Measurements from ENCODE around the gene DHRS7B.

DNA sequence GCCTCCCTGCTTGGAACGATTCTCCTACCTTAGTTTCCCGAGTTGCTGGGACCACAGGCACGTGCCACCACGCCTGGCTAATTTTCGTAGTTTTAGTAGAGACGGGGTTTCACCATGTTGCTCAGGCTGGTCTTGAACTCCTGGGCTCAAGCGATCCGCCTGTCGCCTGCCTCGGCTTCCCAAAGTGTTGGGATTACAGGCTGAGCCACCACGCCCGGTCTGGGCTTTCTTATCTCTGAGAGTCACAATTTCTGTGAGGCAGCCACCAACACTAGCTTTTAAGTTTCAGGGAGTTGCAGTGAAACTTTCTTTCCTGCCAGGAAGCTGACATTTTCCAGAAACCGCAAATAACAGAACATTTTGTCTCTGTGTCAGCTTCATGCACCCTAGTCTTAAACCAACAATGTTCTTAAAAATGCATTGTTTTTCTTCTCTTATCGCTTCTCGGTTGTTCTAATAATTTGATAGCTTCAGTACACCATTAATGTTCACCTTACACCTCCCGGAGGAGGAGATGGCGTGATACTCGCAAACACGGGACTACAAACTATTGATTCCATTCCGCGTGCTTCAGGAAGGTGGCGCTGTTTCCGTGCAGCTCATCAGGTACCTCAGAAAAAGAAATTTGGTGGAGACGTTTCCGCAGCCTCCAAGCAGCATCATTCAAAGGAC lies 7.4 kb upstream of the DHRS7B start:
- TF ChIP-seq CTCF (IDR thresholded peaks at IDR 0.05) (peak; percentile 73 to 88 (median 78)), POLR2A (IDR thresholded peaks at IDR 0.05) (no peak)

All from heart left ventricle (tissue), 13 donors.